Uterus (tissue), 4 donors: ENCODE data around the gene PHTF2. TPM values are rescaled to one million over a fixed set of nuclear protein-coding genes. Genes with fewer than 3 reads are reported as not detected.
A peak's percentile ranks its signal among the peaks of the same experiment; 100 is the strongest.

ENCODE experiments used
- DNase-seq, 2 donors: peaks; one replicate each; pipeline ENCODE4 v3.0.0-alpha.2; 2019 to 2020
- H3K27ac ChIP-seq, 2 donors: fragments of 200-600 bp; sonication (generic); 1 replicate in 1 of 2; 2 replicates in 1 of 2; pipeline ENCODE4 v1.5.1; 2016 to 2018
- H3K27me3 ChIP-seq, 2 donors: fragments of 200-600 bp; sonication (generic); one replicate each; pipeline ENCODE4 v1.5.1; 2018 to 2019; ENCODE audit warnings: control low read depth in 1 of 2
- H3K36me3 ChIP-seq, 2 donors: fragments of 200-600 bp; sonication (generic); one replicate each; pipeline ENCODE4 v1.5.1; 2019; ENCODE audit warnings: control low read depth in 1 of 2
- H3K4me1 ChIP-seq, 2 donors: fragments of 200-600 bp; sonication (generic); one replicate each; pipeline ENCODE4 v1.5.1; 2018 to 2019; ENCODE audit warnings: control low read depth in 1 of 2
- H3K4me3 ChIP-seq, 2 donors: fragments of 200-600 bp; sonication (generic); 1 replicate in 1 of 2; 2 replicates in 1 of 2; pipeline ENCODE4 v1.5.1; 2018 to 2019; ENCODE audit warnings: mild to moderate bottlenecking in 1 of 2
- H3K9me3 ChIP-seq, 2 donors: fragments of 200-600 bp; sonication (generic); one replicate each; pipeline ENCODE4 v1.5.1; 2019; ENCODE audit warnings: control low read depth in 1 of 2
- CTCF ChIP-seq, 4 experiments: fragments of 200-600 bp in 2 of 4; fragments of 450-650 bp in 2 of 4; sonication (generic) in 2 of 4; IDR thresholded peaks; one replicate each; pipeline ENCODE4 v1.5.1; 2016 to 2019; ENCODE audit warnings: antibody characterized with exemption in 4 of 4, mild to moderate bottlenecking in 2 of 4, moderate library complexity in 1 of 4
- POLR2A ChIP-seq, 2 donors: fragments of 450-650 bp; IDR thresholded peaks; one replicate each; pipeline ENCODE4 v1.6.1; 2016; ENCODE audit warnings: antibody characterized with exemption in 2 of 2, mild to moderate bottlenecking in 1 of 2, moderate library complexity in 1 of 2
- intact Hi-C: fragments of 100-400 bp; cut with DNase I; formaldehyde crosslinking; loops from one replicate; pipeline ENCODE4 v1.15.1; 2023; ENCODE audit warnings: low total_unique reads
- total RNA-seq, 4 donors: library from RNA; depleted of rRNA in 3 of 4; stranded (reverse); fragments of >200 nt in 3 of 4; gene quantifications; one replicate each; pipeline versions ENCODE4 v1.1.0 to v1.2.4, GENCODE V29; 2014 to 2023
- donor health status: DM: yes; HTN: yes; CAD: no.

Gene PHTF2
- 10 to 100 TPM in 3 of 4 donors, 1 to 10 TPM in 1; 6.4 to 54.8 (median 24.7) TPM for total RNA-seq

- Histone ChIP-seq H3K4me1 (peaks cover 0 to 5% of the 10 kb centered on the region in 2 donors), H3K27ac (peak within 1 kb of the TSS; percentile 93), H3K4me3 (peak within 1 kb of the TSS; percentile 62 to 90), H3K27me3 (no peaks in the 10 kb centered on the region), H3K9me3 (no peaks in the 10 kb centered on the region), H3K36me3 (no peaks in the 10 kb centered on the region)
- peak; percentile 98 to 99 for DNase-seq
- intact Hi-C loops = no loop called here
- TF ChIP-seq POLR2A (IDR thresholded peaks at IDR 0.05) (peak; percentile 71 to 75), CTCF (IDR thresholded peaks at IDR 0.05) (peak; percentile 50 to 68 (median 58))
These were observed at the start of gene PHTF2, which contains the start of gene TMEM60 for GRCh38 chr7:77798394-77799077. Gene PHTF2 (plus strand): TSS chr7:77798773. Gene TMEM60 (minus strand): TSS chr7:77798434. CDS start chr7:77794373, 4,061 bp downstream.

GRCh38 chr7:77752016-77752415 lies 46.6 kb upstream of the PHTF2 start:
- H3K27me3 ChIP-seq = no peaks in the 10 kb centered on the region
- H3K4me3 ChIP-seq = no peak overlapping the region
- H3K36me3 ChIP-seq = no peaks in the 10 kb centered on the region
- intact Hi-C loops = no loop called here
- no peak for TF ChIP-seq CTCF (IDR thresholded peaks at IDR 0.05)
- no peak for TF ChIP-seq POLR2A (IDR thresholded peaks at IDR 0.05)
- H3K27ac ChIP-seq = no peak overlapping the region
- no peaks in the 10 kb centered on the region for H3K4me1 ChIP-seq
- no peaks in the 10 kb centered on the region for H3K9me3 ChIP-seq
- DNase-seq = no peak

GRCh38 chr7:77753173-77753572 lies 45.4 kb upstream of the PHTF2 start:
- Histone ChIP-seq H3K27ac (no peak overlapping the region), H3K27me3 (no peaks in the 10 kb centered on the region), H3K4me3 (no peak overlapping the region), H3K36me3 (no peaks in the 10 kb centered on the region), H3K4me1 (no peaks in the 10 kb centered on the region), H3K9me3 (no peaks in the 10 kb centered on the region)
- no peak for DNase-seq
- intact Hi-C loops = no loop called here
- no peak for TF ChIP-seq CTCF (IDR thresholded peaks at IDR 0.05)
- no peak for TF ChIP-seq POLR2A (IDR thresholded peaks at IDR 0.05)

GRCh38 chr7:77757589-77757988 lies 41.0 kb upstream of the PHTF2 start:
- H3K36me3 ChIP-seq = no peaks in the 10 kb centered on the region
- intact Hi-C loops = loop anchor here (5.0 kb wide), 1 partner anchor 105 kb away; no protein-coding TSS in a partner anchor
- no peak for DNase-seq
- no peaks in the 10 kb centered on the region for H3K27me3 ChIP-seq
- H3K27ac ChIP-seq = no peak overlapping the region
- TF ChIP-seq CTCF (IDR thresholded peaks at IDR 0.05) = no peak
- H3K4me1 ChIP-seq = peaks cover 0 to 4% of the 10 kb centered on the region in 2 donors
- H3K4me3 ChIP-seq = no peak overlapping the region
- H3K9me3 ChIP-seq = no peaks in the 10 kb centered on the region

- no peak for TF ChIP-seq POLR2A (IDR thresholded peaks at IDR 0.05)
- peak; percentile 74 to 81 (median 78) for TF ChIP-seq CTCF (IDR thresholded peaks at IDR 0.05)
- H3K36me3 ChIP-seq = no peaks in the 10 kb centered on the region
- H3K27ac ChIP-seq = peak overlapping the region in 1 of 2 donors; percentile 52
- peaks cover 0 to 4% of the 10 kb centered on the region in 2 donors for H3K4me1 ChIP-seq
- peak; percentile 36 to 74 for DNase-seq
- H3K4me3 ChIP-seq = no peak overlapping the region
- H3K27me3 ChIP-seq = no peaks in the 10 kb centered on the region
- H3K9me3 ChIP-seq = no peaks in the 10 kb centered on the region
- intact Hi-C loops = loop anchor here (5.0 kb wide), 1 partner anchor 107 kb away; no protein-coding TSS in a partner anchor
These were observed 39.2 kb upstream of the PHTF2 start for GRCh38 chr7:77759294-77759889.
